GM19328 (cell line): Measurements from ENCODE around the gene DSG3.

Experiments used
- ATAC-seq: cut with Tn5 transposase; IDR thresholded peaks from one replicate; pipeline ENCODE4 v1.9.1; 2021; ENCODE audit warnings: mild to moderate bottlenecking, moderate library complexity; ENCODE audit not compliant: unreplicated experiment

DSG3 gene

DNA sequence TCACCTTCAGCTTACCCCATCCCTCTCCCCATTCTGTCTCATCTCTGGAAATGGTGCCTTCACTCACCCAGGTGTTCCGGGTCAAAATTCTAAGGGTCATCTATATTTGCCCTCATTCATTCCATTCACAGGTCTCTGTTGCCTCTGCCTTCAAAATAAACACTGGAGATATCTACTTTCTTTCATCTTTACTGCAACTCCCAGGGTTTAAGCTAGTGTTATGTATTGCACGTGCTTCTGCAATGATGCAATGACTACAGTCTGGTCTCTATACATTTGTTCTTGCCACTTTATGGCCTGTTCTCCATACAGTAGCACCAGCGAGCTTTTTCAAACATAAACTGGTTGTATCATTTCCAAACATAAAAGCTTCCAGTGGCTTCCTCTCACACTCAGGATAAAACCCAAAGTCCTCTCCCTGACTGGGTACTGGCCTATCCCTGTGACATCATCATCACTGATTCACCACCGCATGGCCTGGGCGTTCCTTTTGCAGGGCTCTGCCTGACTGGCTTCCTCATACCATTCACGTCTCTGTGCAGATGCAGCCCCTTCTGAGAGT lies 64.7 kb downstream of the DSG3 start:
- ATAC-seq: no peak

DNA sequence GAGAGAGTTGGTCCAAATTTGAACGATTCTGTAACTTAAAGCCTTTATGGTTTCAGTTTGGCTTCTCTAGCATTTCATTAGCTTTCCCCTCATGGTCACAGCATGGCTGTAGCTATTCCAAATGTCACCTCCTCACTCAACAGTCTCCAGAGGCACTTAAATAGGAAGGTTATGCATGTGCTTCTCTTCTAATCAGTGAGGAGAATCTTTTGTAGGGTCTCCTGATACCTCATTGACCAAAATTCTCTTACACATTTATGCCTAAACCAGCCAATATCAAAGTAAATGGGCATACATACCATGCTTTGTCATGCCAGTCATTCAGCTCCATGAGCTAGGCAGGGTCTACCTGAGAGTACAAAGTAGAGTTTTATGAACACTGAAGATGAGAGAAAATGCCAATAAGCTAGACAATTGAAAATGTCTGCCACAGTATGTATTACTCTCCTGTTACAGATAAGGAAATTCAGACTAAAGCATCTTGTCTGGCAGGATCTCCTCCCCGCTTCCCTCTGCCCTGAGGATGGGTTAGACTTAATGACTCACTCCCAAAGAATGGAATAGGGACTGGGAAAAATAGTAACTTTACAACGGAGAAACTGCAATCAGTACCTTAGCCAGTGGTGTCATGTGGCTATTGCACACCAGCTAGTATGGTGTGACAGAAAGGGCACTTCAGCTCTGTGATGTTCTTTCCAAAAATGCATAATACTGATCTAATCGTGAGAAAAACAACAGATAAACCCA lies 65.8 kb downstream of the DSG3 start:
- ATAC-seq: no peak

DNA sequence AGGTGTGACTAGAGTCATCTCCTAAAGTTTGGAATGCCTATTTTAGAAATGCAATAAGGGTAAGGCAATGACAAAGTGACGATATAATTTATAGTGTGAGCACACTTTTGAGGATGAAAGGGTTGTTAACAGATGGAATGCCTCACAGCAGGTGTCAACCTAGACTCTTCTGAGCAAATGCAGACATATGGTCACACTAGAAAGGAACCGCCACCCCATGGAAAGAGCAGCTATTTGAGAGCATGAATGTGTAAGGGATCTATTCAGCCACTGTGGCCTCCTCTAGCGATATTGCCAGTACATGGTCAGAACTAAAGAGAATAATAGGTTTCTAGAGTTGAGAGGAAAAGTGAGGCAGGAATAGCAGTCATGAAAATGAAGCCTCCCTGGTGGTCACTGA lies 68.9 kb downstream of the DSG3 start:
- ATAC-seq: no peak

DNA sequence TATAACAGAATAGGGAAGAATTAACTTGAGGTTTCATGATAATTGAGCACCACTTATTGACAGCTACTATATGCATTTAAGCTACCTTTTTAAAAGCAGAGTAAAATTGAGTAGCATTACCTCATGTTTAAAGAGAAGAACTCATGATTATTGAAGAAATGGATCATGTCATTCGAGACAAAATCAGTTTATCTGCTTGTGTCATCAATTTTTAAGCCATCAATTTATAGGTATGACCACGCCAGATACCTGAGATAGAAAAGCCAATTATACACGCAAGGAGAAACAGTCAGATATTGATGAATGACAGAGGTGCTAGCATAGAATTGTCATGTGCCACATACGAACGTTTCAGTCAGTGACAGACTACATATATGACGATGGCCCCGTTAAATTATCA lies 78.8 kb downstream of the DSG3 start:
- no peak for ATAC-seq
